ENCODE measurements around the gene FAM50B.

DNA sequence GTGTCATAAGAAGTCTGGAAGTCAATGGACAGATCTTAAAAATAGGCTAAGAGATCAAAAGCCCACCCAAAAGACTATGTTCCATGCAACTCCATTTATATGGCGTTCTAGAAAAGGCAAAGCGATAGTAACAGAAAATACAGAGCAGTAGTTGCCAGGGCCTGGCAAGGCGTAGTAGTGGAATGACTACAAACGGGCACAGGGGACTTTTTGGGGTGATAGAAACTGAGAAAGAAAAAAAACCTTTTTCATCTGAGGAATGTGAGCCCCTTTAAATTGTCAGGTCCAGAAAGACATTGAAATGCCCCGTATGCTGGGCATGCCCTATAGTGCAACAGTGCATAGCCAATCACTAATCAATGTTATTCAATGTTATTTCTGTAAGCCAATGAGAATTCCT, 47.2 kb upstream of the FAM50B start:
- TF ChIP-seq, protein P1, sequence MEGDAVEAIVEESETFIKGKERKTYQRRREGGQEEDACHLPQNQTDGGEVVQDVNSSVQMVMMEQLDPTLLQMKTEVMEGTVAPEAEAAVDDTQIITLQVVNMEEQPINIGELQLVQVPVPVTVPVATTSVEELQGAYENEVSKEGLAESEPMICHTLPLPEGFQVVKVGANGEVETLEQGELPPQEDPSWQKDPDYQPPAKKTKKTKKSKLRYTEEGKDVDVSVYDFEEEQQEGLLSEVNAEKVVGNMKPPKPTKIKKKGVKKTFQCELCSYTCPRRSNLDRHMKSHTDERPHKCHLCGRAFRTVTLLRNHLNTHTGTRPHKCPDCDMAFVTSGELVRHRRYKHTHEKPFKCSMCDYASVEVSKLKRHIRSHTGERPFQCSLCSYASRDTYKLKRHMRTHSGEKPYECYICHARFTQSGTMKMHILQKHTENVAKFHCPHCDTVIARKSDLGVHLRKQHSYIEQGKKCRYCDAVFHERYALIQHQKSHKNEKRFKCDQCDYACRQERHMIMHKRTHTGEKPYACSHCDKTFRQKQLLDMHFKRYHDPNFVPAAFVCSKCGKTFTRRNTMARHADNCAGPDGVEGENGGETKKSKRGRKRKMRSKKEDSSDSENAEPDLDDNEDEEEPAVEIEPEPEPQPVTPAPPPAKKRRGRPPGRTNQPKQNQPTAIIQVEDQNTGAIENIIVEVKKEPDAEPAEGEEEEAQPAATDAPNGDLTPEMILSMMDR (conservative IDR thresholded peaks at IDR 0.05), result no peak
- TF ChIP-seq EZH2 (IDR thresholded peaks at IDR 0.05; ENCODE audit: low read depth), result no peak

All from PC-9 (cell line).